ENCODE data around the gene FYN. TPM values are rescaled to one million over a fixed set of nuclear protein-coding genes. Genes with fewer than 3 reads are reported as not detected.

The FYN gene
- total RNA-seq, 1 experiment from 2014 or later = 18.5 TPM

GRCh38 chr6:111819458-111819857 lies 53.8 kb downstream of the FYN start:
- Histone ChIP-seq H3K27me3 (ENCODE audit: insufficient read depth, low read length) (no peaks in the 10 kb centered on the region), H3K4me1 (ENCODE audit: control insufficient read depth in 1 of 2, insufficient read depth in 2 of 2, low read length in 2 of 2) (no peaks in the 10 kb centered on the region), H4K20me1 (ENCODE audit: insufficient read depth) (no peaks in the 10 kb centered on the region), H3K9ac (ENCODE audit: low read length) (no peak overlapping the region), H2AFZ (ENCODE audit: low read depth, low read length, poor library complexity, severe bottlenecking) (no peak overlapping the region), H3K9me2 (ENCODE audit: insufficient read depth) (no peaks in the 10 kb centered on the region), H3K4me3 (replicated peaks in 1 of 2; ENCODE audit: low read depth in 1 of 2, low read length in 2 of 2) (no peak overlapping the region), H3K36me3 (ENCODE audit: control insufficient read depth in 1 of 2, insufficient read depth in 2 of 2, low read length in 2 of 2) (no peaks in the 10 kb centered on the region), H3K79me2 (ENCODE audit: insufficient read depth, low read length) (no peaks in the 10 kb centered on the region), H3K4me2 (ENCODE audit: low read length) (no peak overlapping the region), H3K27ac (ENCODE audit: low read depth, low read length) (no peak overlapping the region), H3K9me3 (ENCODE audit: control insufficient read depth in 1 of 2, insufficient read depth in 1 of 2, low read depth in 1 of 2, low read length in 2 of 2) (no peaks in the 10 kb centered on the region)
- intact Hi-C loops (cut with micrococcal nuclease) = no loop called here
- RAD21 ChIA-PET (ENCODE audit: low non-redundant PET in 1 of 2, low total read pairs in 2 of 2, uncharacterized antibody in 2 of 2, unreplicated experiment in 2 of 2) = no interaction called here
- BruUV-seq (replicated peaks) = no TSS peak
- ATAC-seq = no peak
- no peak for TF ChIP-seq JUND (IDR thresholded peaks at IDR 0.05)
- TF ChIP-seq CEBPB (IDR thresholded peaks at IDR 0.05; ENCODE audit: low read depth) = no peak
- no peak for TF ChIP-seq POLR2A (IDR thresholded peaks at IDR 0.05; ENCODE audit: borderline replicate concordance, extremely low read depth, insufficient read depth, insufficient read length)
- TF ChIP-seq ZNF274 (IDR thresholded peaks at IDR 0.05; ENCODE audit: low read depth, low read length) = no peak
- no peak for TF ChIP-seq FOSL1 (IDR thresholded peaks at IDR 0.05; ENCODE audit: low read depth)
- TF ChIP-seq ZFX (IDR thresholded peaks at IDR 0.05) = no peak
- TF ChIP-seq ELF1 (IDR thresholded peaks at IDR 0.05; ENCODE audit: borderline replicate concordance, low read depth) = no peak
- no peak for TF ChIP-seq YY1 (IDR thresholded peaks at IDR 0.05; ENCODE audit: extremely low read depth, insufficient replicate concordance, low read depth, low read length)
- no peak for TF ChIP-seq MAX (IDR thresholded peaks at IDR 0.05)
- no peak for TF ChIP-seq CTCF (IDR thresholded peaks at IDR 0.05 in 2 of 3, conservative IDR thresholded peaks at IDR 0.05 in 1 of 3; ENCODE audit: borderline replicate concordance in 1 of 3, insufficient read depth in 1 of 3, low read depth in 2 of 3, low read length in 2 of 3)
- no peak for TF ChIP-seq POLR2AphosphoS5 (IDR thresholded peaks at IDR 0.05; ENCODE audit: low read depth, low read length)
- no peak for TF ChIP-seq SRF (IDR thresholded peaks at IDR 0.05; ENCODE audit: low read depth)
- no peak for DNase-seq (ENCODE audit: low read depth, low spot score)
- POLR2A ChIA-PET = no interaction called here
- CTCF ChIA-PET = no interaction called here
